Measurements from ENCODE around the gene TBC1D4. TPM values are rescaled to one million over a fixed set of nuclear protein-coding genes. Genes with fewer than 3 reads are reported as not detected.
"Not testable (repeated sequence)": the region's sequence is repeated elsewhere in the genome, so short reads cannot be mapped to it uniquely, and the experiment has no call there.

Gene TBC1D4
- total RNA-seq, 4 donors from 2014 or later = 38.5 to 53.0 (median 44.1) TPM

DNA sequence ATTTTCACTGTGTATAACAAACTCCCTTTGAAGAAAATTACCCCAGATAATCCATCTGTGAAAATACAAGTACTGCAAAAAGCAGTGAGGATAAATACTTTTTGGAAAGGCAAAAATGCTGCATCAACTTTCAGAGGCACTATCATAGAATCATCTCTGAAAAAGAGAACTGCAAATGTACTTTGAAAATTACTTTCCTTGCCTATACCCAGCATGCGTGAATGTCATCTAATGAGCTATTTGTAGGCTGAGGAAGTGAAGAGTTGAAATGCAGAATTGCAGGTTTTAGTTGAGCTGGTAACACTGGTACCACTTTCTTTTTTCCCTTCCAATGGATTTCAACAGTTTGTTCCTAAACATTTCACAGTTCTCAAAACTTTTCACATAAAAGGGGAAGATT, 196.7 kb downstream of the TBC1D4 start:
- intact Hi-C loops (cut with DNase I; ENCODE audit: low total_unique reads) = no loop called here
- 88 to 97% methylated on average over 1 of the region's 1 CpG for WGBS, 2 donors

DNA sequence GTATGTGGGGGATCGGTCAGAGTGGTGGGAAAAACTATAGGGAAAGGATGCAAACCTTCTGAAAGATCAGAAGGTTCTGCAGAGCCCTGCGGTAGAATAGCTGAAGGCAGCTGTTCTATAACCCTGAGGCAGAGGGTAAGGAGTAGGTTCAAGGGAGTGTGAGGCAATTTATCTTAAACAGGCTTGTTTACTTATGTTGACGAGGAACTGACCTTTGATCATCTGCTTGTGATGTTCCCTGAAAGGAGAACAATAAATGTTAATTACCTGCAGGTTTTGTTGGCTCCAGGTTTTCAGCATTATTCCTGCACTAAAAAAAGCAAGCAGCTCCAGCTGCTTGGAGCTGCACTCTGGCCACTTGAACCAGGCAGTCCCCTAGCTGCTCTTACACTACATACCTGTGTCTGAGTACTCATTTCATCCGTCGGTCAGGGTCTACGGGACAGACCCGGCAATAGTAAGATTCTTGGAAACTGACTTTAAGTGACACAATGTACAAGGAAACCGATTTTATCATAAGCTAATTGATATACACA, 202.1 kb downstream of the TBC1D4 start:
- TF ChIP-seq, protein P1, sequence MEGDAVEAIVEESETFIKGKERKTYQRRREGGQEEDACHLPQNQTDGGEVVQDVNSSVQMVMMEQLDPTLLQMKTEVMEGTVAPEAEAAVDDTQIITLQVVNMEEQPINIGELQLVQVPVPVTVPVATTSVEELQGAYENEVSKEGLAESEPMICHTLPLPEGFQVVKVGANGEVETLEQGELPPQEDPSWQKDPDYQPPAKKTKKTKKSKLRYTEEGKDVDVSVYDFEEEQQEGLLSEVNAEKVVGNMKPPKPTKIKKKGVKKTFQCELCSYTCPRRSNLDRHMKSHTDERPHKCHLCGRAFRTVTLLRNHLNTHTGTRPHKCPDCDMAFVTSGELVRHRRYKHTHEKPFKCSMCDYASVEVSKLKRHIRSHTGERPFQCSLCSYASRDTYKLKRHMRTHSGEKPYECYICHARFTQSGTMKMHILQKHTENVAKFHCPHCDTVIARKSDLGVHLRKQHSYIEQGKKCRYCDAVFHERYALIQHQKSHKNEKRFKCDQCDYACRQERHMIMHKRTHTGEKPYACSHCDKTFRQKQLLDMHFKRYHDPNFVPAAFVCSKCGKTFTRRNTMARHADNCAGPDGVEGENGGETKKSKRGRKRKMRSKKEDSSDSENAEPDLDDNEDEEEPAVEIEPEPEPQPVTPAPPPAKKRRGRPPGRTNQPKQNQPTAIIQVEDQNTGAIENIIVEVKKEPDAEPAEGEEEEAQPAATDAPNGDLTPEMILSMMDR (IDR thresholded peaks at IDR 0.05) = no peak
- TF ChIP-seq POLR2A (IDR thresholded peaks at IDR 0.05) = no peak
- DNase-seq (ENCODE audit: low spot score in 2 of 2) = no peak
- H3K4me3 ChIP-seq (ENCODE audit: low read depth, poor library complexity, severe bottlenecking) = no peak overlapping the region
- intact Hi-C loops (cut with DNase I; ENCODE audit: low total_unique reads) = no loop called here
- 89% methylated on average over 8 of the region's 8 CpGs for WGBS, 2 donors

More for the DNA sequence above, 196.7 kb downstream of the TBC1D4 start:
- TF ChIP-seq POLR2A (IDR thresholded peaks at IDR 0.05) = no peak
- TF ChIP-seq, protein P1 (IDR thresholded peaks at IDR 0.05) = no peak
- DNase-seq (ENCODE audit: low spot score in 2 of 2) = no peak
- H3K4me3 ChIP-seq (ENCODE audit: low read depth, poor library complexity, severe bottlenecking) = no peak overlapping the region

DNA sequence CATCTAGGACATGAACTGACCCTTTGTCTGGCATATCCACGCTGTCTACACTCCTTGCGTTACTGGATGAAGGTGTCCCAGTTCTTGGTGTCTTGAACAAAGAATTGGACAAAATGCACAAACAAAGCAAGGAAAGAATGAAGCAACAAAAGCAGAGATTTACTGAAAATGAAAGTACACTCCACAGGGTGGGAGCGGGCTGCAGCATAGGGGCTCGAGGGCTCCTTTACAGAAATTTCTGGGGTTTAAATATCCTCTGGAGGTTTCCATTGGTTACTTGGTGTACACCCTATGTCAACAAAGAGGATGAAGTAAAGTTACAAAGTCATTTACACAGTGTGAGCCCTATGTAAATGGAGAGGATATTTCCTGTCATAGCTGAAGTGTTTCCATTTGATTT, 208.3 kb downstream of the TBC1D4 start:
- intact Hi-C loops (cut with DNase I; ENCODE audit: low total_unique reads); H3K4me3 ChIP-seq (ENCODE audit: low read depth, poor library complexity, severe bottlenecking); DNase-seq (ENCODE audit: low spot score in 2 of 2): not testable (repeated sequence)
- 90 to 97% methylated on average over 4 of the region's 4 CpGs for WGBS, 2 donors

DNA sequence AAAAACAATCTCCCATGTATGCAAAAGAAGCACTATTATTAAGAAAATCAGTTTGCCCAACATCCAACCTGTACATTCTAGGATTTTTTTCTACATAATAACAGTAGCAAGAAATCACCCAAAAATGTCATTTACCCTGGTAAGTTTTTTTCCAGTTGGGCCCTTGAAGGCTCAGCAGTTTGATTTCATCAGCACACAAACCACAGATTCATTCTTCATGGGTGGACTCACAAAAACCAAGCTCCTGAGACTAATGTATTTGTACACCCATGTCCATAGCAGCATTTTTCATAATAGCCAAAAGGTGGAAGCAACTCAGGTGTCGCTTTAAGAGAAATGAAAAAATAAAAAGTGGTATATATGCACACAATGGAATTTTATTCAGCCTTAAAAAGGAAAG, 210.1 kb downstream of the TBC1D4 start:
- H3K4me3 ChIP-seq (ENCODE audit: low read depth, poor library complexity, severe bottlenecking) = no peak overlapping the region
- TF ChIP-seq POLR2A (IDR thresholded peaks at IDR 0.05) = no peak
- TF ChIP-seq, protein P1 (IDR thresholded peaks at IDR 0.05) = no peak
- WGBS, 2 donors = 82 to 100% methylated on average over 1 of the region's 1 CpG
- intact Hi-C loops (cut with DNase I; ENCODE audit: low total_unique reads) = no loop called here
- DNase-seq (ENCODE audit: low spot score in 2 of 2) = no peak

DNA sequence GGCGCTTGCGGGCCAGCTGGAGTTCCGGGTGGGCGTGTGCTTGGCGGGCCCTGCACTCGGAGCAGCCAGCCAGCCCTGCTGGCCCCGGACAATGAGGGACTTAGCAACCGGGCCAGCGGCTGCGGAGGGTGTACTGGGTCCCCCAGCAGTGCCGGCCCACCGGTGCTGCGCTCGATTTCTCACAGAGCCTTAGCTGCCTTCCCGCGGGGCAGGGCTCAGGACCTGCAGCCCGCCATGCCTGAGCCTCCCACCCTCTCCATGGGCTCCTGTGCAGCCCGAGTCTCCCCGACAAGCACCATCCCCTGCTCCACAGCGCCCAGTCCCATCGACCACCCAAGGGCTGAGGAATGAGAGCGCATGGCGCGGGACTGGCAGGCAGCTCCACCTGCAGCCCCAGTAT, 213.5 kb downstream of the TBC1D4 start:
- intact Hi-C loops (cut with DNase I; ENCODE audit: low total_unique reads); H3K4me3 ChIP-seq (ENCODE audit: low read depth, poor library complexity, severe bottlenecking); DNase-seq (ENCODE audit: low spot score in 2 of 2): not testable (repeated sequence)
- WGBS, 2 donors = 97 to 99% methylated on average over 15 to 23 of the region's 24 CpGs

DNA sequence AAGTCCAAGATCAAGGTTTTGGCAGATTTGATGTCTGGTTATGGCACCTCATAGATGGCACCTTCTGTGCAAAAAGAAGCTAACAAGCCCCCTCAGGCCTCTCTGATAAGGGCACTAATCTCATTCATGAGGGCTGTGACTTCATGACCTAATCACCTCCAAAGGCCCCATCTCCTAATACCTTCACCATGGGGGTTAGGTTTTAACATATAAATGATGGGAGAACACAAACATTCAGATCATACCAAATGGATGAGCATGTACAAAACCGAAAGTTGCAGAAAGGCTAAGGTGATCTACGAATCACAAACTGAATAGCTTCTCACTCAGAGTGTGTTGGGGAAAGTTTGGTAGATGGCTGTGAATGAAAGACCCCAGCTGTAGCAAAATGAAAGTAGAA, 217.4 kb downstream of the TBC1D4 start:
- H3K4me3 ChIP-seq (ENCODE audit: low read depth, poor library complexity, severe bottlenecking) = no peak overlapping the region
- DNase-seq (ENCODE audit: low spot score in 2 of 2) = no peak
- WGBS, 2 donors = 87 to 98% methylated on average over 2 of the region's 2 CpGs
- intact Hi-C loops (cut with DNase I; ENCODE audit: low total_unique reads) = no loop called here
- TF ChIP-seq, protein P1 (IDR thresholded peaks at IDR 0.05) = no peak
- TF ChIP-seq POLR2A (IDR thresholded peaks at IDR 0.05) = no peak

DNA sequence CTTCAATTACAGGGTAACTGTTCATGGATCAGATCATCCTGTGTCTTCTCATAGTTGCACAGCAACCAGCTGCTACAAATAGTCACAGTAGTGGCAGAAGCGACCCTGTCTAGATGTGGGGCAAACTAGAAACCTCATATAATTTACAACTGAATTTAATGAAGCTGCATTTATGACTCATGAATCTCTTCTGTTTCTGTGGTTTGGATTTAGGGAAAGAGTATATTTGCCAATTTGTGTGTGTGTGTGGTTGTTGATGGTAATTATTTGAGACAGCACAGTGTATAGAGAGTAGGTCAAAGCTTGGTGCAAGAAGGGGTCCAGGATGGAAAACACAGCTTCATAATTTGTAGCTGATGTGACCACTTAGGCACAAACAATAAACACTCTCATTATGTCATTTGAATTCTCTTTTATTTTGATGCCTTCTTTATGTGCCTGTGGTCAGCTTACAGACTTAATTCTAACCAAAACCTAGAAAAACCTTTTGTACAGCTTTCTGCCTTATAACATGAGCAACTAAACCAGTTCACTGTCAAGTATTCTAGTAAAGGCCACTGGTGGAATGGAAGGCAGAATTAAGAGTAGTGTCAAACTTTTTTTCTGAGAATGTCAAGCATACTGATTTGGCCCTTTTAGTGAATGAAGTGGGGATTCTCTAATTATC, 218.1 kb downstream of the TBC1D4 start:
- no peak for DNase-seq (ENCODE audit: low spot score in 2 of 2)
- WGBS, 2 donors = 30 to 44% methylated on average over 1 of the region's 1 CpG
- H3K4me3 ChIP-seq (ENCODE audit: low read depth, poor library complexity, severe bottlenecking) = no peak overlapping the region
- TF ChIP-seq, protein P1 (IDR thresholded peaks at IDR 0.05) = no peak
- TF ChIP-seq POLR2A (IDR thresholded peaks at IDR 0.05) = no peak
- intact Hi-C loops (cut with DNase I; ENCODE audit: low total_unique reads) = no loop called here
